ENCODE measurements around the gene ETFB.

Gene ETFB

DNA sequence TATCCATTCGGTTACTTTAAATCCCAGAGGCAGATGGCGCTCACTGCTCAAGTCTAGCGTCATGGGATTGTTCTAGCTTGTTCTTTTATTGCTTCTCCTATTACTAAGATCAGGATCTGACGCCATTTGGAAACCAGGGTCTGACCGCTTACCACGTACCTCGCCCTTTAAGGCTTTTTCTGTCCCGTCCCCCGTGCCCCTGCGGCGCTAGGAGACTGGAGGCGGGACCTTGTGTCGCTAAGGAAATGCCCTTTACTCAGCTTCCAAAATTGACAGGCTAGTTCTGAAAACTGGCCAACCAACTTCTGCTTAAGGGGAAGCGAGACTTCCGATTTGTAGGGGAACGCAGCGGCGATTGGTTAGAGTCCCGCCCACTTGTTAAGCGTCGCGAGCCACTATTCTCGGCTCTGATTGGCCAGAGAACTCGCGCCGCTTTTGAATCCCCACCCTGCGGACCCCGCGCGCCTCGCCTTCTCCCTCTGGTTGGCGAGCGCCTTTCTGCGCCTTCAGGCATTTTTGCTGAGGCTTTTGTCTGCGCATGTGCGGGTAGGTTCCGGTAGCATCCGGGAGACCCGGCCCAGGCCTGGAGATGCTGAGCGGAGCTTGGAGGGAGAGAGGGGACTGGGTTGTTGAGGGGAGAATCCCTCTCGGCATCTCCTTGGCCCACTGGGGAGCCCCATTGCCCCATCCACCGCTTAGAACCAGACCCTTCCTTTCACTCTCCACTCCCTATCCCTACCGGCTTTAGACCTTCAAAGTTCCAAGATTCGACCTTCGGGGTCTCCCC is 28.1 kb upstream of the ETFB start (continued):
- no peak for TF ChIP-seq ZNF280C (tag by site-specific recombination; IDR thresholded peaks at IDR 0.05)
- TF ChIP-seq ZNF211 (tag by site-specific recombination; IDR thresholded peaks at IDR 0.05; ENCODE audit: low read depth): no peak
- TF ChIP-seq ZNF701 (tag by site-specific recombination; IDR thresholded peaks at IDR 0.05): no peak
- TF ChIP-seq, protein P1, sequence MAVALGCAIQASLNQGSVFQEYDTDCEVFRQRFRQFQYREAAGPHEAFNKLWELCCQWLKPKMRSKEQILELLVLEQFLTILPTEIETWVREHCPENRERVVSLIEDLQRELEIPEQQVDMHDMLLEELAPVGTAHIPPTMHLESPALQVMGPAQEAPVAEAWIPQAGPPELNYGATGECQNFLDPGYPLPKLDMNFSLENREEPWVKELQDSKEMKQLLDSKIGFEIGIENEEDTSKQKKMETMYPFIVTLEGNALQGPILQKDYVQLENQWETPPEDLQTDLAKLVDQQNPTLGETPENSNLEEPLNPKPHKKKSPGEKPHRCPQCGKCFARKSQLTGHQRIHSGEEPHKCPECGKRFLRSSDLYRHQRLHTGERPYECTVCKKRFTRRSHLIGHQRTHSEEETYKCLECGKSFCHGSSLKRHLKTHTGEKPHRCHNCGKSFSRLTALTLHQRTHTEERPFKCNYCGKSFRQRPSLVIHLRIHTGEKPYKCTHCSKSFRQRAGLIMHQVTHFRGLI (tag by site-specific recombination; IDR thresholded peaks at IDR 0.05): no peak
- TF ChIP-seq EGR2 (tag by site-specific recombination; IDR thresholded peaks at IDR 0.05; ENCODE audit: low read depth): 0 out of 2 replicates have a peak, but pooled peaks have one; percentile 21
- no peak for TF ChIP-seq ZNF776 (tag by site-specific recombination; IDR thresholded peaks at IDR 0.05; ENCODE audit: borderline replicate concordance)
- no peak for TF ChIP-seq ZNF248 (tag by site-specific recombination; IDR thresholded peaks at IDR 0.05)
- no peak for TF ChIP-seq ZNF391 (tag by site-specific recombination; IDR thresholded peaks at IDR 0.05; ENCODE audit: borderline replicate concordance, low read depth)
- TF ChIP-seq ZNF423 (tag by site-specific recombination; IDR thresholded peaks at IDR 0.05): no peak
- no peak for TF ChIP-seq ZSCAN5A (tag by site-specific recombination; IDR thresholded peaks at IDR 0.05)
- TF ChIP-seq, protein P2, sequence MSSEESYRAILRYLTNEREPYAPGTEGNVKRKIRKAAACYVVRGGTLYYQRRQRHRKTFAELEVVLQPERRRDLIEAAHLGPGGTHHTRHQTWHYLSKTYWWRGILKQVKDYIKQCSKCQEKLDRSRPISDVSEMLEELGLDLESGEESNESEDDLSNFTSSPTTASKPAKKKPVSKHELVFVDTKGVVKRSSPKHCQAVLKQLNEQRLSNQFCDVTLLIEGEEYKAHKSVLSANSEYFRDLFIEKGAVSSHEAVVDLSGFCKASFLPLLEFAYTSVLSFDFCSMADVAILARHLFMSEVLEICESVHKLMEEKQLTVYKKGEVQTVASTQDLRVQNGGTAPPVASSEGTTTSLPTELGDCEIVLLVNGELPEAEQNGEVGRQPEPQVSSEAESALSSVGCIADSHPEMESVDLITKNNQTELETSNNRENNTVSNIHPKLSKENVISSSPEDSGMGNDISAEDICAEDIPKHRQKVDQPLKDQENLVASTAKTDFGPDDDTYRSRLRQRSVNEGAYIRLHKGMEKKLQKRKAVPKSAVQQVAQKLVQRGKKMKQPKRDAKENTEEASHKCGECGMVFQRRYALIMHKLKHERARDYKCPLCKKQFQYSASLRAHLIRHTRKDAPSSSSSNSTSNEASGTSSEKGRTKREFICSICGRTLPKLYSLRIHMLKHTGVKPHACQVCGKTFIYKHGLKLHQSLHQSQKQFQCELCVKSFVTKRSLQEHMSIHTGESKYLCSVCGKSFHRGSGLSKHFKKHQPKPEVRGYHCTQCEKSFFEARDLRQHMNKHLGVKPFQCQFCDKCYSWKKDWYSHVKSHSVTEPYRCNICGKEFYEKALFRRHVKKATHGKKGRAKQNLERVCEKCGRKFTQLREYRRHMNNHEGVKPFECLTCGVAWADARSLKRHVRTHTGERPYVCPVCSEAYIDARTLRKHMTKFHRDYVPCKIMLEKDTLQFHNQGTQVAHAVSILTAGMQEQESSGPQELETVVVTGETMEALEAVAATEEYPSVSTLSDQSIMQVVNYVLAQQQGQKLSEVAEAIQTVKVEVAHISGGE (tag by site-specific recombination; conservative IDR thresholded peaks at IDR 0.05; ENCODE audit: low read depth): 0 out of 2 replicates have a peak, but pooled peaks have one; percentile 19
- TF ChIP-seq ZBTB1 (tag by site-specific recombination; IDR thresholded peaks at IDR 0.05): no peak
- no peak; the same call in 1 of the 2 replicates for TF ChIP-seq KLF10 (tag by site-specific recombination; IDR thresholded peaks at IDR 0.05)
- no peak for TF ChIP-seq ZNF837 (tag by site-specific recombination; IDR thresholded peaks at IDR 0.05)
- TF ChIP-seq ZNF707 (tag by site-specific recombination; IDR thresholded peaks at IDR 0.05): no peak
- no peak for TF ChIP-seq ZBTB44 (tag by site-specific recombination; IDR thresholded peaks at IDR 0.05)
- TF ChIP-seq, protein P3, sequence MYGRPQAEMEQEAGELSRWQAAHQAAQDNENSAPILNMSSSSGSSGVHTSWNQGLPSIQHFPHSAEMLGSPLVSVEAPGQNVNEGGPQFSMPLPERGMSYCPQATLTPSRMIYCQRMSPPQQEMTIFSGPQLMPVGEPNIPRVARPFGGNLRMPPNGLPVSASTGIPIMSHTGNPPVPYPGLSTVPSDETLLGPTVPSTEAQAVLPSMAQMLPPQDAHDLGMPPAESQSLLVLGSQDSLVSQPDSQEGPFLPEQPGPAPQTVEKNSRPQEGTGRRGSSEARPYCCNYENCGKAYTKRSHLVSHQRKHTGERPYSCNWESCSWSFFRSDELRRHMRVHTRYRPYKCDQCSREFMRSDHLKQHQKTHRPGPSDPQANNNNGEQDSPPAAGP (tag by site-specific recombination; IDR thresholded peaks at IDR 0.05): no peak
- TF ChIP-seq ZNF155 (tag by site-specific recombination; IDR thresholded peaks at IDR 0.05): no peak
- 0 out of 2 replicates have a peak, but pooled peaks have one; percentile 42 for TF ChIP-seq GLI4 (tag by site-specific recombination; IDR thresholded peaks at IDR 0.05)
- TF ChIP-seq SCRT1 (tag by site-specific recombination; IDR thresholded peaks at IDR 0.05; ENCODE audit: borderline replicate concordance): peak; percentile 88
- TF ChIP-seq GFI1B (tag by site-specific recombination; IDR thresholded peaks at IDR 0.05): no peak
- TF ChIP-seq ZNF138 (tag by site-specific recombination; IDR thresholded peaks at IDR 0.05; ENCODE audit: borderline replicate concordance): no peak
- peak; percentile 22; the same call in 1 of the 2 replicates for TF ChIP-seq KLF8 (tag by site-specific recombination; IDR thresholded peaks at IDR 0.05)
- no peak for TF ChIP-seq SALL2 (tag by site-specific recombination; IDR thresholded peaks at IDR 0.05; ENCODE audit: borderline replicate concordance)
- no peak for TF ChIP-seq ZNF654 (tag by site-specific recombination; IDR thresholded peaks at IDR 0.05; ENCODE audit: low read depth)
- TF ChIP-seq ZNF112 (tag by site-specific recombination; IDR thresholded peaks at IDR 0.05): no peak
- no peak for TF ChIP-seq ZNF624 (tag by site-specific recombination; IDR thresholded peaks at IDR 0.05)
- no peak for TF ChIP-seq HOXC10 (CRISPR knock-in tag; IDR thresholded peaks at IDR 0.05)
- no peak for TF ChIP-seq ZNF223 (tag by site-specific recombination; IDR thresholded peaks at IDR 0.05)

Data from HEK293 (cell line).